K562 (cell line): ENCODE data around the gene HOOK1.

Experiments used
- MYNN ChIP-seq, 2 experiments: sonication (generic); formaldehyde crosslinking in 1 of 2; IDR thresholded peaks; 2 replicates each; pipeline versions ENCODE4 v1.5.0 to v1.6.1; 2016 to 2020; ENCODE audit warnings: antibody characterized with exemption in 1 of 2, missing genetic modification reagents in 1 of 2
- TF ChIP-seq, protein P1 (sequence below): fragments of 450-650 bp; formaldehyde crosslinking; IDR thresholded peaks from 2 replicates; pipeline ENCODE4 v1.4.0; 2022; ENCODE audit warnings: mild to moderate bottlenecking, moderate library complexity

DNA sequence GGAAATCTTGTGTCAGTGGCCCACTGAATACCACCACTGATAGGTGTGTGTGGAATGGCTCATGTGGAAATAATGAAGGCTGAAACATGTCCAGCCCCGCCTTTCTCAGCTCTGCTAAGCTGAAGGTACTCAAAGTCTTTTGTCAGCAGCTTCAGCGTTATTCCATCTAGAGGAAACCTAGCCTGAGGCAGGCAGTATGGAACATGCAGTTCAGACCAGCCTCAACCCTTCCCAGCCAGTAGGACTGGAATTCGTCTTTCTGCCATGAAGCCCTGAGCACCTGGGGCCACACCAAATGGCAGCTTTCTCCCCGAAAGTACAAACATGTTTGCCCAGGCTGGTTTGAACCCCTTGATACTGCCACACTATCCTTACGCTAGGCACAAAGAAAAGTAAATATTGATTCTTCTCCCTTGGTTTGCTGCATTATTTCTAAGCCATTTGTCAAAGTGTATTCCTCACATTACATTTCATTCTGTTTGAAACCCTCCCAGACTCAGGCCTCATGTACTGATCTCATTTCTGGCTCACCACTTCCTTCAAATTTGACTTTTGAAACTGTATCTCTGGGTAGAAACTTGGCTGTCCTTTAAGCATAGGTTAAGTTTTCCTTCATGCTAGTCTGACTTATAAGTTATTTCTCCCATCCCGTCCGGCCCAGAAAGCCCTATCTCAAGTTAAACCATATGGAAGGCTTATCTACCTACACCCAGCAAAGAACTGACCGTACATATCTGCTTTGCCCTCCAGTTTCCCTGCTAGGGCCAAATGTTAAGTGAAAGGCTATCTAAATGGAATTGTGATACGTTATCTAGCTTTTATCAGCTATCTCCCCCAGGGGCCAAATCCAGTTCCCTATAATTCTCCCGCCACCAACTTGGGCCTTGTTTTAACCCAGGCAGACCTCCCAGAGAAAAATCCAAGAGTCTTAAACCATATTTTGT lies 45.7 kb upstream of the HOOK1 start:
- TF ChIP-seq, protein P1, sequence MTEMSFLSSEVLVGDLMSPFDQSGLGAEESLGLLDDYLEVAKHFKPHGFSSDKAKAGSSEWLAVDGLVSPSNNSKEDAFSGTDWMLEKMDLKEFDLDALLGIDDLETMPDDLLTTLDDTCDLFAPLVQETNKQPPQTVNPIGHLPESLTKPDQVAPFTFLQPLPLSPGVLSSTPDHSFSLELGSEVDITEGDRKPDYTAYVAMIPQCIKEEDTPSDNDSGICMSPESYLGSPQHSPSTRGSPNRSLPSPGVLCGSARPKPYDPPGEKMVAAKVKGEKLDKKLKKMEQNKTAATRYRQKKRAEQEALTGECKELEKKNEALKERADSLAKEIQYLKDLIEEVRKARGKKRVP (CRISPR knock-in tag): no peak
- TF ChIP-seq MYNN (IDR thresholded peaks at IDR 0.05) (no peak), MYNN (CRISPR knock-in tag; IDR thresholded peaks at IDR 0.05) (no peak)
